ENCODE measurements around the gene FUS.
"Not testable (repeated sequence)": the region's sequence is repeated elsewhere in the genome, so short reads cannot be mapped to it uniquely, and the experiment has no call there.

The FUS gene

GRCh38 chr16:31167315-31167714 is 12.6 kb upstream of the FUS start:
- Mint-ChIP-seq H3K27ac (no peak overlapping the region), H3K4me1 (no peaks in the 10 kb centered on the region), H3K4me3 (no peak overlapping the region), H3K36me3 (no peaks in the 10 kb centered on the region), H3K9me3 (no peaks in the 10 kb centered on the region), H3K27me3 (no peaks in the 10 kb centered on the region)
- no peak for ATAC-seq

GRCh38 chr16:31168848-31169247 is 11.1 kb upstream of the FUS start:
- H3K27ac Mint-ChIP-seq: no peak overlapping the region
- ATAC-seq: no peak
- no peak overlapping the region for H3K4me3 Mint-ChIP-seq
- H3K36me3 Mint-ChIP-seq: no peaks in the 10 kb centered on the region
- no peaks in the 10 kb centered on the region for H3K9me3 Mint-ChIP-seq
- H3K4me1 Mint-ChIP-seq: no peaks in the 10 kb centered on the region
- no peaks in the 10 kb centered on the region for H3K27me3 Mint-ChIP-seq

GRCh38 chr16:31170048-31170447 is 9.9 kb upstream of the FUS start:
- H3K4me1 Mint-ChIP-seq, H3K36me3 Mint-ChIP-seq, H3K27ac Mint-ChIP-seq: not testable (repeated sequence)

GRCh38 chr16:31177136-31177535 is 2.8 kb upstream of the FUS start:
- no peak for ATAC-seq
- H3K36me3 Mint-ChIP-seq: peaks cover 12% of the 10 kb centered on the region
- H3K9me3 Mint-ChIP-seq: no peaks in the 10 kb centered on the region
- H3K4me3 Mint-ChIP-seq: peak overlapping the region; percentile 31
- H3K27me3 Mint-ChIP-seq: no peaks in the 10 kb centered on the region
- peak overlapping the region; percentile 70 for H3K27ac Mint-ChIP-seq
- peaks cover 36% of the 10 kb centered on the region for H3K4me1 Mint-ChIP-seq

More at GRCh38 chr16:31170048-31170447, 9.9 kb upstream of the FUS start:
- H3K4me3 Mint-ChIP-seq, H3K27me3 Mint-ChIP-seq, H3K9me3 Mint-ChIP-seq, ATAC-seq: not testable (repeated sequence)

- peak overlapping the region; percentile 96 for H3K4me3 Mint-ChIP-seq
- no peaks in the 10 kb centered on the region for H3K9me3 Mint-ChIP-seq
- peaks cover 56% of the 10 kb centered on the region for H3K4me1 Mint-ChIP-seq
- H3K27ac Mint-ChIP-seq: peak overlapping the region; percentile 100
- H3K36me3 Mint-ChIP-seq: peaks cover 33% of the 10 kb centered on the region
- peak; percentile 35 for ATAC-seq
- no peaks in the 10 kb centered on the region for H3K27me3 Mint-ChIP-seq
Measured at GRCh38 chr16:31179219-31179746, 656 bp upstream of the FUS start.

- no peak for ATAC-seq
- no peaks in the 10 kb centered on the region for H3K9me3 Mint-ChIP-seq
- peaks cover 51% of the 10 kb centered on the region for H3K36me3 Mint-ChIP-seq
- peak overlapping the region; percentile 100 for H3K27ac Mint-ChIP-seq
- peaks cover 75% of the 10 kb centered on the region for H3K4me1 Mint-ChIP-seq
- H3K4me3 Mint-ChIP-seq: peak overlapping the region; percentile 96
- no peaks in the 10 kb centered on the region for H3K27me3 Mint-ChIP-seq
Measured at GRCh38 chr16:31181102-31181830, 1.3 kb downstream of the FUS start.

GRCh38 chr16:31182391-31182790 is 2.5 kb downstream of the FUS start:
- H3K4me3 Mint-ChIP-seq: peak overlapping the region; percentile 96
- no peak for ATAC-seq
- no peaks in the 10 kb centered on the region for H3K9me3 Mint-ChIP-seq
- H3K27me3 Mint-ChIP-seq: no peaks in the 10 kb centered on the region
- peak overlapping the region; percentile 100 for H3K27ac Mint-ChIP-seq
- peaks cover 62% of the 10 kb centered on the region for H3K36me3 Mint-ChIP-seq
- H3K4me1 Mint-ChIP-seq: peaks cover 75% of the 10 kb centered on the region

- Mint-ChIP-seq H3K27ac (peak overlapping the region; percentile 100), H3K27me3 (no peaks in the 10 kb centered on the region), H3K9me3 (no peaks in the 10 kb centered on the region), H3K4me3 (no peak overlapping the region), H3K36me3 (peaks cover 76% of the 10 kb centered on the region), H3K4me1 (peaks cover 67% of the 10 kb centered on the region)
- ATAC-seq: no peak
Measured at GRCh38 chr16:31183432-31184428, 3.8 kb downstream of the FUS start.

GRCh38 chr16:31184888-31185287 is 4.9 kb downstream of the FUS start:
- ATAC-seq: no peak
- H3K4me3 Mint-ChIP-seq: no peak overlapping the region
- H3K4me1 Mint-ChIP-seq: peaks cover 70% of the 10 kb centered on the region
- H3K27ac Mint-ChIP-seq: peak overlapping the region; percentile 43
- peaks cover 87% of the 10 kb centered on the region for H3K36me3 Mint-ChIP-seq
- no peaks in the 10 kb centered on the region for H3K9me3 Mint-ChIP-seq
- no peaks in the 10 kb centered on the region for H3K27me3 Mint-ChIP-seq

- H3K9me3 Mint-ChIP-seq: no peaks in the 10 kb centered on the region
- no peak for ATAC-seq
Measured at GRCh38 chr16:31185339-31185738, 5.4 kb downstream of the FUS start.

GRCh38 chr16:31186176-31186575 is 6.2 kb downstream of the FUS start:
- Mint-ChIP-seq H3K4me1 (peaks cover 79% of the 10 kb centered on the region), H3K27me3 (no peaks in the 10 kb centered on the region), H3K9me3 (no peaks in the 10 kb centered on the region), H3K27ac (peak overlapping the region; percentile 58), H3K4me3 (no peak overlapping the region), H3K36me3 (peaks cover 95% of the 10 kb centered on the region)
- ATAC-seq: no peak

More at GRCh38 chr16:31185339-31185738, 5.4 kb downstream of the FUS start:
- Mint-ChIP-seq H3K4me1 (peaks cover 74% of the 10 kb centered on the region), H3K27ac (peak overlapping the region; percentile 58), H3K36me3 (peaks cover 92% of the 10 kb centered on the region), H3K27me3 (no peaks in the 10 kb centered on the region), H3K4me3 (no peak overlapping the region)

GRCh38 chr16:31186930-31187807 is 7.2 kb downstream of the FUS start:
- Mint-ChIP-seq H3K4me3 (no peak overlapping the region), H3K36me3 (peaks cover 97% of the 10 kb centered on the region), H3K9me3 (no peaks in the 10 kb centered on the region), H3K27me3 (no peaks in the 10 kb centered on the region), H3K4me1 (peaks cover 77% of the 10 kb centered on the region), H3K27ac (no peak overlapping the region)
- no peak for ATAC-seq

GRCh38 chr16:31187808-31188189 is 7.9 kb downstream of the FUS start:
- Mint-ChIP-seq H3K4me1 (peaks cover 72% of the 10 kb centered on the region), H3K36me3 (peaks cover 91% of the 10 kb centered on the region), H3K4me3 (no peak overlapping the region), H3K27ac (peak overlapping the region; percentile 48), H3K9me3 (no peaks in the 10 kb centered on the region), H3K27me3 (no peaks in the 10 kb centered on the region)
- ATAC-seq: no peak

GRCh38 chr16:31188450-31189411 is 8.8 kb downstream of the FUS start:
- peaks cover 70% of the 10 kb centered on the region for H3K4me1 Mint-ChIP-seq
- no peak for ATAC-seq
- H3K27ac Mint-ChIP-seq: peak overlapping the region; percentile 48
- no peaks in the 10 kb centered on the region for H3K9me3 Mint-ChIP-seq
- H3K36me3 Mint-ChIP-seq: peaks cover 89% of the 10 kb centered on the region
- no peaks in the 10 kb centered on the region for H3K27me3 Mint-ChIP-seq
- no peak overlapping the region for H3K4me3 Mint-ChIP-seq

Measured in stimulated activated memory B cell treated with anti-CD40 and anti-IgM and Interleukin-4, amounts not matched to agents 10 μg/mL and 1 μg/mL and 100 μg/mL, for 72 hours (primary cell).